ENCODE data around the gene TMEM44. TPM values are rescaled to one million over a fixed set of nuclear protein-coding genes. Genes with fewer than 3 reads are reported as not detected.

Gene TMEM44
- total and polyA plus RNA-seq, 2 of the 4 experiments (the other 2 are of a cell fraction), result 9.7 to 24.2 TPM

DNA sequence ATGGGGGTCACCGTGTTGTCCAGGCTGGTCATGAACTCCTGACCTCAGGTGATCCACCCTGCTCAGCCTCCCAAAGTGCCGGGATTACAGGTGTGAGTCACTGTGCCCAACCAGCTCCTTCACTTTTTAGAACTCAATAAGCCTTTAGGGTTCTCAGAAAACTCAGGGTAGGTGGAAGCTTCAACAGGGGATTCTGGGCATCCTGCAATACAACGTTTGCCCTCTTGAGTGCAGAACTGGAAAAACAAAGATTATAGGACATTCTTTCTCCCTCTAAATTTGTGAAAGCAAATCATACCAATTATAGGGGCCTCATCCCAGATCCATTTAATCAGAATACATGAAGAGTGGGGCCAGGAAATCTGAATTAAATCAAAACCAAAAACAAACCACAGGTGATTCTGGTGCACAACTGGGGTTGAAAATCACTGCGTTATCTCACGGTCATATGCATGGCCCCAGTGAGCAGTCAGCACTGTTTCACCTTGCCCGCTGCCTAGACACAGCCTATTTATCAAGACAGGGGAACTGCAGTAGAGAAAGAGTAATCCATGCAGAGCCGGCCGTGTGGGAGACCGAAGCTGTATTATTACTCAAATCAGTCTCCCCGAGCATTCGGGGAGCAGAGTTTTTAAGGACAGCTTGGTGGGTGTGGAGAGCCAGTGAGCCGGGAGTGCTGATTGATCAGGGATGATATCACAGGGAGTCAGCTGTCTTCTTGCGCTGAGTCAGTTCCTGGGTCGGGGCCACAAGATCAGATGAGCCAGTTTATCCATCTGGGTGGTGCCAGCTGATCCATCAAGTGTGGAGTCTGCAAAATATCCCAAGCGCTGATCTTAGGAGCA is 58.4 kb downstream of the TMEM44 start:
- Histone ChIP-seq H4K8ac (ENCODE audit: low read depth in 2 of 2, low read length in 2 of 2) (peak overlapping the region; percentile 64 to 67), H3K56ac (ENCODE audit: extremely low read depth, insufficient read depth, low read length) (peak overlapping the region; percentile 0; the same call in 1 of the 2 replicates), H3K9me1 (ENCODE audit: insufficient read depth, low read length) (peaks cover 33% of the 10 kb centered on the region), H3K23ac (ENCODE audit: low read depth, low read length) (peak overlapping the region; percentile 80), H3K27ac (ENCODE audit: insufficient read depth, low read length) (peak overlapping the region; percentile 76), H2AK5ac (ENCODE audit: low read depth, low read length) (peak overlapping the region; percentile 94), H2AK9ac (replicated peaks; ENCODE audit: low read depth, low read length, poor library complexity) (peak overlapping the region; percentile 35), H3K4me3 (ENCODE audit: insufficient read depth, low read depth, low read length) (no peak overlapping the region), H2BK15ac (ENCODE audit: low read depth, low read length) (peak overlapping the region; percentile 69; the same call in 2 of the 3 replicates), H4K20me1 (ENCODE audit: insufficient read depth, low read length) (no peaks in the 10 kb centered on the region), H3K9me3 (ENCODE audit: control insufficient read depth, insufficient read depth, low read length) (no peaks in the 10 kb centered on the region), H3K4me2 (ENCODE audit: low read depth, low read length) (peak overlapping the region; percentile 54), H2AFZ (replicated peaks; ENCODE audit: low read length, poor library complexity) (peak overlapping the region; percentile 19), H3K79me1 (ENCODE audit: low read depth in 1 of 2, low read length in 2 of 2) (peaks cover 0 to 33% of the 10 kb centered on the region in 2 experiments; a peak in 2 of 4 replicates), H3K14ac (replicated peaks; ENCODE audit: low read depth, low read length) (peak overlapping the region; percentile 77), H3K27me3 (ENCODE audit: control insufficient read depth, insufficient read depth, low read length) (no peaks in the 10 kb centered on the region), H3K36me3 (ENCODE audit: control insufficient read depth, insufficient read depth, low read length) (no peaks in the 10 kb centered on the region), H3K18ac (ENCODE audit: low read depth, low read length) (peak overlapping the region; percentile 65), H4K91ac (ENCODE audit: insufficient read depth, low read depth, low read length) (peak overlapping the region; percentile 86), H2BK120ac (ENCODE audit: low read depth, low read length) (peak overlapping the region; percentile 91), H4K5ac (ENCODE audit: low read depth, low read length) (peak overlapping the region; percentile 81), H2BK20ac (ENCODE audit: low read depth, low read length) (peak overlapping the region; percentile 81), H2BK5ac (ENCODE audit: low read depth, low read length, poor library complexity, severe bottlenecking) (peak overlapping the region; percentile 79), H3K9ac (ENCODE audit: low read depth, low read length) (peak overlapping the region; percentile 12; the same call in 1 of the 2 replicates), H3K4me1 (ENCODE audit: control insufficient read depth, insufficient read depth, low read length) (peaks cover 32% of the 10 kb centered on the region), H3K4ac (ENCODE audit: low read depth, low read length) (peak overlapping the region; percentile 83)
- POLR2A ChIA-PET (ENCODE audit: unreplicated experiment), result no interaction called here
- BruUV-seq (replicated peaks), result TSS peak; percentile 98
- DNase-seq (peak; percentile 83), ATAC-seq (ENCODE audit: low read depth) (peak; percentile 30)
- WGBS, 2 experiments (ENCODE audit: extremely low coverage in 2 of 2, insufficient read length in 1 of 2), result no CpG with 5 or more reads among the region's 15 CpGs
- CTCF ChIA-PET, result interaction anchor here (0.7 to 2.6 kb wide), 5 partner anchors 13 to 104 kb away, joined by 3 to 10 read pairs (median 4); no protein-coding TSS in a partner anchor
- intact Hi-C loops (cut with micrococcal nuclease) (loop anchor here (1.0 kb wide), 2 partner anchors 18 to 103 kb away; no protein-coding TSS in a partner anchor), in situ Hi-C loops (cut with MboI; ENCODE audit: low sequenced_read_pairs) (no loop called here), dilution Hi-C loops (cut with HindIII; ENCODE audit: low sequenced_read_pairs, unreplicated experiment) (no loop called here)
- 0 out of 2 replicates have a peak, but pooled peaks have one; percentile 12 for TF ChIP-seq SMC3 (IDR thresholded peaks at IDR 0.05; ENCODE audit: low read depth, low read length)
- no peak for TF ChIP-seq CEBPB (IDR thresholded peaks at IDR 0.05; ENCODE audit: low read depth, low read length)
- TF ChIP-seq RCOR1 (IDR thresholded peaks at IDR 0.05; ENCODE audit: insufficient replicate concordance, low read length), result no peak
- TF ChIP-seq, protein P1, sequence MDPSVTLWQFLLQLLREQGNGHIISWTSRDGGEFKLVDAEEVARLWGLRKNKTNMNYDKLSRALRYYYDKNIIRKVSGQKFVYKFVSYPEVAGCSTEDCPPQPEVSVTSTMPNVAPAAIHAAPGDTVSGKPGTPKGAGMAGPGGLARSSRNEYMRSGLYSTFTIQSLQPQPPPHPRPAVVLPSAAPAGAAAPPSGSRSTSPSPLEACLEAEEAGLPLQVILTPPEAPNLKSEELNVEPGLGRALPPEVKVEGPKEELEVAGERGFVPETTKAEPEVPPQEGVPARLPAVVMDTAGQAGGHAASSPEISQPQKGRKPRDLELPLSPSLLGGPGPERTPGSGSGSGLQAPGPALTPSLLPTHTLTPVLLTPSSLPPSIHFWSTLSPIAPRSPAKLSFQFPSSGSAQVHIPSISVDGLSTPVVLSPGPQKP (IDR thresholded peaks at IDR 0.05; ENCODE audit: borderline replicate concordance, low read depth, low read length), result no peak
- TF ChIP-seq, protein P2, sequence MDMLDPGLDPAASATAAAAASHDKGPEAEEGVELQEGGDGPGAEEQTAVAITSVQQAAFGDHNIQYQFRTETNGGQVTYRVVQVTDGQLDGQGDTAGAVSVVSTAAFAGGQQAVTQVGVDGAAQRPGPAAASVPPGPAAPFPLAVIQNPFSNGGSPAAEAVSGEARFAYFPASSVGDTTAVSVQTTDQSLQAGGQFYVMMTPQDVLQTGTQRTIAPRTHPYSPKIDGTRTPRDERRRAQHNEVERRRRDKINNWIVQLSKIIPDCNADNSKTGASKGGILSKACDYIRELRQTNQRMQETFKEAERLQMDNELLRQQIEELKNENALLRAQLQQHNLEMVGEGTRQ (IDR thresholded peaks at IDR 0.05; ENCODE audit: low read depth, low read length), result peak; percentile 4; the same call in 1 of the 2 replicates
- TF ChIP-seq RFX5 (IDR thresholded peaks at IDR 0.05; ENCODE audit: low read depth, low read length), result no peak
- TF ChIP-seq, protein P3, sequence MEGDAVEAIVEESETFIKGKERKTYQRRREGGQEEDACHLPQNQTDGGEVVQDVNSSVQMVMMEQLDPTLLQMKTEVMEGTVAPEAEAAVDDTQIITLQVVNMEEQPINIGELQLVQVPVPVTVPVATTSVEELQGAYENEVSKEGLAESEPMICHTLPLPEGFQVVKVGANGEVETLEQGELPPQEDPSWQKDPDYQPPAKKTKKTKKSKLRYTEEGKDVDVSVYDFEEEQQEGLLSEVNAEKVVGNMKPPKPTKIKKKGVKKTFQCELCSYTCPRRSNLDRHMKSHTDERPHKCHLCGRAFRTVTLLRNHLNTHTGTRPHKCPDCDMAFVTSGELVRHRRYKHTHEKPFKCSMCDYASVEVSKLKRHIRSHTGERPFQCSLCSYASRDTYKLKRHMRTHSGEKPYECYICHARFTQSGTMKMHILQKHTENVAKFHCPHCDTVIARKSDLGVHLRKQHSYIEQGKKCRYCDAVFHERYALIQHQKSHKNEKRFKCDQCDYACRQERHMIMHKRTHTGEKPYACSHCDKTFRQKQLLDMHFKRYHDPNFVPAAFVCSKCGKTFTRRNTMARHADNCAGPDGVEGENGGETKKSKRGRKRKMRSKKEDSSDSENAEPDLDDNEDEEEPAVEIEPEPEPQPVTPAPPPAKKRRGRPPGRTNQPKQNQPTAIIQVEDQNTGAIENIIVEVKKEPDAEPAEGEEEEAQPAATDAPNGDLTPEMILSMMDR (conservative IDR thresholded peaks at IDR 0.05; ENCODE audit: low read depth, low read length), result peak; percentile 31; the same call in 1 of the 2 replicates
- TF ChIP-seq POLR2A (IDR thresholded peaks at IDR 0.05; ENCODE audit: low read depth, low read length), result peak; percentile 86
- TF ChIP-seq BHLHE40 (IDR thresholded peaks at IDR 0.05; ENCODE audit: low read depth, low read length), result no peak
- 0 out of 2 replicates have a peak, but pooled peaks have one; percentile 25 for TF ChIP-seq FOS (IDR thresholded peaks at IDR 0.05; ENCODE audit: low read depth, low read length)
- TF ChIP-seq NFE2L2 (IDR thresholded peaks at IDR 0.05; ENCODE audit: low read depth, low read length), result no peak
- no peak for TF ChIP-seq MAFK (IDR thresholded peaks at IDR 0.05; ENCODE audit: low read depth, low read length)
- TF ChIP-seq MXI1 (IDR thresholded peaks at IDR 0.05; ENCODE audit: borderline replicate concordance, low read depth, low read length), result no peak
